Neural progenitor cell (in vitro differentiated cells): ENCODE results near the gene DMRTC1. TPM values are rescaled to one million over a fixed set of nuclear protein-coding genes. Genes with fewer than 3 reads are reported as not detected.
"Not testable (repeated sequence)": the region's sequence is repeated elsewhere in the genome, so short reads cannot be mapped to it uniquely, and the experiment has no call there.

Experiments
- DNase-seq: peaks from one replicate; pipeline ENCODE4 v3.0.0-alpha.2; 2016; ENCODE audit warnings: low spot score
- H2AFZ ChIP-seq: fragments of 200-600 bp; sonication (generic); replicated peaks from 2 replicates; pipeline ENCODE4 v1.6.1; 2016; ENCODE audit warnings: antibody characterized with exemption
- H3F3A ChIP-seq: fragments of 200-600 bp; sonication (generic); 2 replicates; pipeline ENCODE4 v1.6.1; 2016; ENCODE audit warnings: antibody characterized with exemption, low read depth
- H3K27ac ChIP-seq: fragments of 200-600 bp; sonication (generic); 2 replicates; pipeline ENCODE4 v1.5.1; 2016; ENCODE audit warnings: mild to moderate bottlenecking
- H3K27me3 ChIP-seq: fragments of 200-600 bp; sonication (generic); 2 replicates; pipeline ENCODE4 v1.6.1; 2016; ENCODE audit warnings: mild to moderate bottlenecking, moderate library complexity
- H3K36me3 ChIP-seq: fragments of 200-600 bp; sonication (generic); 2 replicates; pipeline ENCODE4 v1.5.1; 2016
- H3K4me1 ChIP-seq: fragments of 200-600 bp; sonication (generic); 2 replicates; pipeline ENCODE4 v1.6.1; 2016; ENCODE audit warnings: mixed run types
- H3K4me2 ChIP-seq: fragments of 200-600 bp; sonication (generic); 2 replicates; pipeline ENCODE4 v1.6.1; 2016
- H3K4me3 ChIP-seq: fragments of 200-600 bp; sonication (generic); 2 replicates; pipeline ENCODE4 v1.5.1; 2016
- H3K79me2 ChIP-seq: fragments of 200-600 bp; sonication (generic); 2 replicates; pipeline ENCODE4 v1.6.1; 2016; ENCODE audit warnings: low read depth
- H3K9ac ChIP-seq: fragments of 200-600 bp; sonication (generic); 2 replicates; pipeline ENCODE4 v1.6.1; 2016
- H3K9me3 ChIP-seq: fragments of 200-600 bp; sonication (generic); 2 replicates; pipeline ENCODE4 v1.5.1; 2016; ENCODE audit warnings: low read depth
- H4K20me1 ChIP-seq: fragments of 200-600 bp; sonication (generic); 2 replicates; pipeline ENCODE4 v1.6.1; 2016; ENCODE audit warnings: low read depth
- H3K27ac Mint-ChIP-seq: 3 replicates; pipeline ENCODE4 v1.8.0; 2021; ENCODE audit warnings: mixed read lengths
- H3K27me3 Mint-ChIP-seq: 2 replicates; pipeline ENCODE4 v1.8.0; 2022; ENCODE audit warnings: low read depth, mild to moderate bottlenecking, inconsistent platforms, moderate library complexity, mixed read lengths; ENCODE audit not compliant: insufficient read depth
- H3K36me3 Mint-ChIP-seq: 3 replicates; pipeline ENCODE4 v1.8.0; 2021; ENCODE audit warnings: mixed read lengths
- H3K4me1 Mint-ChIP-seq: 3 replicates; pipeline ENCODE4 v1.8.0; 2021; ENCODE audit warnings: mixed read lengths
- H3K4me3 Mint-ChIP-seq: 3 replicates; pipeline ENCODE4 v1.8.0; 2021; ENCODE audit warnings: mild to moderate bottlenecking, moderate library complexity, mixed read lengths
- H3K9me3 Mint-ChIP-seq: 3 replicates; pipeline ENCODE4 v1.8.0; 2020; ENCODE audit warnings: mixed read lengths
- total RNA-seq: library from RNA; depleted of rRNA; stranded (reverse); fragments of >200 nt; gene quantifications from 2 replicates; pipeline ENCODE4 v1.2.3, GENCODE V29; 2015; ENCODE audit warnings: low replicate concordance

DMRTC1 gene
- total RNA-seq, 1 donor from 2014 or later, result not detected

- not testable (repeated sequence) for H3K79me2 ChIP-seq, H3K9me3 Mint-ChIP-seq, H3K9me3 ChIP-seq, H3K27me3 Mint-ChIP-seq, DNase-seq, H3K4me2 ChIP-seq, H4K20me1 ChIP-seq, H3K4me1 Mint-ChIP-seq, H3F3A ChIP-seq, H3K27me3 ChIP-seq, H3K9ac ChIP-seq, H3K4me3 ChIP-seq, H3K27ac Mint-ChIP-seq, H2AFZ ChIP-seq, H3K4me3 Mint-ChIP-seq, H3K36me3 Mint-ChIP-seq, H3K4me1 ChIP-seq, H3K27ac ChIP-seq, H3K36me3 ChIP-seq
These were observed 6.7 kb downstream of the DMRTC1 start for GRCh38 chrX:72936882-72937455.

- H3K4me2 ChIP-seq, H3K9ac ChIP-seq, H3K4me3 ChIP-seq, H3K79me2 ChIP-seq, H3F3A ChIP-seq, H3K27ac ChIP-seq, H3K9me3 ChIP-seq, H3K4me3 Mint-ChIP-seq, H3K27me3 Mint-ChIP-seq, H3K4me1 ChIP-seq, H3K27me3 ChIP-seq, H3K36me3 Mint-ChIP-seq, H3K4me1 Mint-ChIP-seq, H2AFZ ChIP-seq, DNase-seq, H4K20me1 ChIP-seq, H3K27ac Mint-ChIP-seq, H3K9me3 Mint-ChIP-seq, H3K36me3 ChIP-seq: not testable (repeated sequence)
These were observed 7.2 kb downstream of the DMRTC1 start for GRCh38 chrX:72936455-72936854.

GRCh38 chrX:72932283-72932682 lies 11.4 kb downstream of the DMRTC1 start:
- not testable (repeated sequence) for H3K27ac Mint-ChIP-seq, H3K4me3 ChIP-seq, H3K4me1 Mint-ChIP-seq, H3K27ac ChIP-seq, H3F3A ChIP-seq, H3K36me3 Mint-ChIP-seq, H3K4me1 ChIP-seq, H3K27me3 Mint-ChIP-seq, H3K79me2 ChIP-seq, H3K9ac ChIP-seq, H2AFZ ChIP-seq, H3K36me3 ChIP-seq, H3K9me3 ChIP-seq, H4K20me1 ChIP-seq, H3K27me3 ChIP-seq, H3K9me3 Mint-ChIP-seq, DNase-seq, H3K4me3 Mint-ChIP-seq, H3K4me2 ChIP-seq

- H3K4me1 Mint-ChIP-seq, H2AFZ ChIP-seq, H3K4me3 Mint-ChIP-seq, H3K9me3 Mint-ChIP-seq, H4K20me1 ChIP-seq, H3K36me3 Mint-ChIP-seq, H3K4me1 ChIP-seq, H3K27ac Mint-ChIP-seq, H3K9me3 ChIP-seq, H3K79me2 ChIP-seq, DNase-seq, H3K27me3 ChIP-seq, H3K4me3 ChIP-seq, H3K27ac ChIP-seq, H3K27me3 Mint-ChIP-seq, H3K4me2 ChIP-seq, H3K9ac ChIP-seq, H3K36me3 ChIP-seq, H3F3A ChIP-seq: not testable (repeated sequence)
These were observed 27.5 kb downstream of the DMRTC1 start for GRCh38 chrX:72916096-72916495.

GRCh38 chrX:72912315-72912714 lies 31.3 kb downstream of the DMRTC1 start, which contains the start of gene FAM236C:
TSS of gene FAM236C (plus strand) at chrX:72912615. CDS start at chrX:72912715, 100 bp downstream.
- H3F3A ChIP-seq, H2AFZ ChIP-seq, H3K4me2 ChIP-seq, H3K4me1 ChIP-seq, H3K4me1 Mint-ChIP-seq, H3K9me3 ChIP-seq, H3K36me3 ChIP-seq, H3K27ac Mint-ChIP-seq, H3K27me3 ChIP-seq, H3K79me2 ChIP-seq, H3K4me3 ChIP-seq, H3K9me3 Mint-ChIP-seq, H3K9ac ChIP-seq, H3K27me3 Mint-ChIP-seq, H3K27ac ChIP-seq, H4K20me1 ChIP-seq, H3K36me3 Mint-ChIP-seq, DNase-seq, H3K4me3 Mint-ChIP-seq: not testable (repeated sequence)

GRCh38 chrX:72889740-72890139 lies 53.9 kb downstream of the DMRTC1 start:
- DNase-seq, H3K9me3 Mint-ChIP-seq, H3K9ac ChIP-seq, H3K4me2 ChIP-seq, H3K27me3 ChIP-seq, H3K4me1 Mint-ChIP-seq, H3K4me1 ChIP-seq, H3K9me3 ChIP-seq, H3K27ac ChIP-seq, H3K27me3 Mint-ChIP-seq, H3K27ac Mint-ChIP-seq, H2AFZ ChIP-seq, H3K36me3 ChIP-seq, H3K79me2 ChIP-seq, H3F3A ChIP-seq, H3K4me3 Mint-ChIP-seq, H3K36me3 Mint-ChIP-seq, H4K20me1 ChIP-seq, H3K4me3 ChIP-seq: not testable (repeated sequence)

GRCh38 chrX:72882898-72883297 lies 60.7 kb downstream of the DMRTC1 start:
- H3K36me3 Mint-ChIP-seq, H3K4me3 ChIP-seq, H3K27ac ChIP-seq, H3K4me2 ChIP-seq, H3K9ac ChIP-seq, H3K79me2 ChIP-seq, H3K36me3 ChIP-seq, DNase-seq, H3F3A ChIP-seq, H3K9me3 Mint-ChIP-seq, H2AFZ ChIP-seq, H4K20me1 ChIP-seq, H3K4me1 Mint-ChIP-seq, H3K27ac Mint-ChIP-seq, H3K9me3 ChIP-seq, H3K4me1 ChIP-seq, H3K27me3 ChIP-seq, H3K27me3 Mint-ChIP-seq, H3K4me3 Mint-ChIP-seq: not testable (repeated sequence)

- H3K36me3 ChIP-seq, H3K9ac ChIP-seq, H3K9me3 ChIP-seq, H3F3A ChIP-seq, H3K79me2 ChIP-seq, H3K27me3 ChIP-seq, H3K9me3 Mint-ChIP-seq, H3K4me2 ChIP-seq, H3K4me1 ChIP-seq, H3K4me1 Mint-ChIP-seq, H3K4me3 Mint-ChIP-seq, H3K27ac ChIP-seq, H3K36me3 Mint-ChIP-seq, H3K27me3 Mint-ChIP-seq, H2AFZ ChIP-seq, H3K27ac Mint-ChIP-seq, H4K20me1 ChIP-seq, DNase-seq, H3K4me3 ChIP-seq: not testable (repeated sequence)
These were observed 106.1 kb downstream of the DMRTC1 start for GRCh38 chrX:72837532-72837931.
